Measurements from ENCODE around the gene TNNT3.

Gene TNNT3

DNA sequence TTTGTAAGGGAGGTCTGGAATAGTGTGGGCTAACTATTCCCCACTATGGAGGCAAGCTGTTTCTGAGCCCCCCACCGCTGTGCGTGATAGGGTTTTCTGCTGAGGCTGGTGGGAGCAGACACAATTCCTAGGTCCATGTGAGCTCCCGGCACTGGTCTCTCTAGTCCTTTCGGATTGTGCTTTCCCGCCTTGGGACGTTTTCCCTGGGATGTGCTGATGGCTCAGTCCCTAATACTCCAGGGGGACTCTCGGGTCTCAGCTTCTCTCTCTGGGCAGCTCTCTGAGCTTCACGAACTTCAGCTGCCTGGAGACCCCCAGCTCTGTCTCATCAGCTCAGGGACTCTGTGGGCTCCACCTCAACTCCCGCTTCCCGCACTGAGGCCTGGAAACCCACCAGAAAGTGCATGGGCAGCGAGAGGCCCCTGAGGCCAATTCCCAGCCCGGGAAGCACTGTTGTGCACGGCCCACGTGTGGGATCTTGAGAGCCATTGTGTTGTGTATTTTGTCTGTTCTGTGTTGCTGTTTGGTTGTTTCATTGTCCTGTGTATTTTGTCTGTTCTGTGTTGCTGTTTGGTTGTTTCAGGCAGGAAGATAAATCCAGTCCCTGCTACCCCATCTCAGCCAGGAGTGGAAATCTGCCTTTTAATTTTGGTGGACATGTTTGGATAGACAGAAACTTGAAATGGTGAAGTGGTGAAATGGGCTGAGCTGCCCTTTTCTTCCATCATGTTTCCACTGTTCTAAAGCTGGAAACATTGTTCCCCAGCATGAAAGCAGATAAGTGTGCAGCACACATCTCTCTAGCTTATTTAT is 12.7 kb upstream of the TNNT3 start:
- TF ChIP-seq GATA2 (IDR thresholded peaks at IDR 0.05; ENCODE audit: low read depth, low read length) (no peak), GATA3 (IDR thresholded peaks at IDR 0.05; ENCODE audit: low read depth, low read length) (no peak)

DNA sequence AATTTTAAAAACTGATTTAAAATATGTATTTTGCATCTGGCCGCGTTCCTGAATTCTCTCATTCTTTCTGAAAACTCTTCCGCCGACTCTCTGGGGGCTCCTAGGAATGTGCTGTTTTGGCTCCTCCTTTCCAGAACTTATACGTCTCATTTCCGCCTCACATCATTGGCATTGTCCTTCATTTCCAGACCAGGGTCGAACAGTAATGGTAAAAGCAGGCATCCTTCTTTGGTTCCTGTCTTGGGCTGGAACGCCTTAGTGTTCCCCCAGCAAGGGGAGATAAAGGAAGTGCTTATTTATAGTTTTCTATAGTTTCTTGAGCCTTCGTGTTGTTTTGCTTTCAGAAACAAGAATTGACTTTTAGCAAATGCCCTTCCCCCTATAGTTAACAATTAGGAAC is 10.9 kb upstream of the TNNT3 start:
- TF ChIP-seq GATA3 (IDR thresholded peaks at IDR 0.05; ENCODE audit: low read depth, low read length) (no peak), GATA2 (IDR thresholded peaks at IDR 0.05; ENCODE audit: low read depth, low read length) (no peak)

- no peak for TF ChIP-seq GATA3 (IDR thresholded peaks at IDR 0.05; ENCODE audit: low read depth, low read length)
- no peak for TF ChIP-seq GATA2 (IDR thresholded peaks at IDR 0.05; ENCODE audit: low read depth, low read length)
Observed at GRCh38 chr11:1909524-1909923, 10.0 kb upstream of the TNNT3 start.

DNA sequence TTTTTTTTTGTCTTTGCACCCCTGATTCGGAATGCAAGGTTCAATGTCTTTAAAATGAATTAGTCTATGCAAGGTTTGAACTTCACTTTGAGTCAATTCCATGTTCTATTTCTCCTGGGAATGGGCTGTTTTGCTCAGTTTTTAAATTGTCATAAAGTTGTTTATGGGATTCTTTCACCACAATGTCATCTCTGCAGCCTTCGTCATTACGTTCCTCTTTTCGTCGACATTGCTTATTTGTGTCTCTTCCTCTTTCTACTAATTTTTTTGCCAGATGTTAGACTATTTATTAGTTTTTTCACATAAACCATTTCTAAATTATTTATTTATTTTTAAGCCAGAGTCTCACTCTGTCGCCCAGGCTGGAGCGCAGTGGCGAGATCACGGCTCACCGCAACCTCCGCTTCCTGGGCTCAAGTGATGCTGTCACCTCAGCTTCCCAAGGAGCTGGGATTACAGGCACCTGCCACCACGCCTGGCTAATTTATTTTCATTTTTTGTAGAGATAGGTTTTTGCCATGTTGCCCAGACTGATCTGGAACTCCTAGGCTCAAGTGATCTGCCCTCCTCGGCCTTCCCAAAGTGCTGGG is 7.1 kb upstream of the TNNT3 start:
- TF ChIP-seq GATA3 (IDR thresholded peaks at IDR 0.05; ENCODE audit: low read depth, low read length): no peak
- no peak for TF ChIP-seq GATA2 (IDR thresholded peaks at IDR 0.05; ENCODE audit: low read depth, low read length)

DNA sequence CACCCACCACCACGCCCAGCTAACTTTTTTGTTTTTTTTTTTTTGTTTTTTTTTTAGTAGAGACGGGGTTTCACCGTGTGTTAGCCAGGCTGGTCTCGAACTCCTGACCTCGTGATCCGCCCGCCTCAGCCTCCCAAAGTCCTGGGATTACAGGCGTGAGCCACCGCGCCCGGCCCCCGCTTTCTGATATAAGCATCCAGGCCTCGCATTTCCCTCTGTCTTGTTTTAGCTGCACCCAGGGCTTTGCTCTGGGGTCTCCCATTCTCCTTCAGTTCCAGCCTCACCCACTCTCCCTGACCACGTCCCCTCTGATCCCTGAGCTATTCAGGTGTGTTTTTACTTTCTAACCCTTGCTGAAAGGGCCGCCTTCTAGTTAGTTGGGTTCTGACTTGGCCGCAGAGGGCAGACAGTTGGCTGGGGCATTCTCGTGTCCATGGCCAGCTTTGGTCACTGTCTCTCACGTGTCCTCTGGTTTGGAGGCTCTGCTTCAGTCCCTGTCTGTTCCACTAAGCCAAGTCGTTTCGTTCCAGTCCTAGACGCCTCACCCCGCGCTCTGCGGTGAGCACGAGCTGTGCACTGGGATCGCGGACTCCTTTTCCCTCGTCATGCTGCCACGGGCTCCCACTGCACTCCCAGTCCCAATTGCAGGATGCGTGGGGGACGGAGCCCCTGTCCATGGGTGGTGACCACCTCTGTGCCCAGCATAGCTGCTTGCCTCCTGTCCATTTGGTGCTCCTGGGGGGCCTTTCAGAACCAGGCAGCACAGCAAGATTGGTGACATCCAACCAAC is 6.0 kb upstream of the TNNT3 start:
- TF ChIP-seq GATA2 (IDR thresholded peaks at IDR 0.05; ENCODE audit: low read depth, low read length): no peak
- TF ChIP-seq GATA3 (IDR thresholded peaks at IDR 0.05; ENCODE audit: low read depth, low read length): no peak

DNA sequence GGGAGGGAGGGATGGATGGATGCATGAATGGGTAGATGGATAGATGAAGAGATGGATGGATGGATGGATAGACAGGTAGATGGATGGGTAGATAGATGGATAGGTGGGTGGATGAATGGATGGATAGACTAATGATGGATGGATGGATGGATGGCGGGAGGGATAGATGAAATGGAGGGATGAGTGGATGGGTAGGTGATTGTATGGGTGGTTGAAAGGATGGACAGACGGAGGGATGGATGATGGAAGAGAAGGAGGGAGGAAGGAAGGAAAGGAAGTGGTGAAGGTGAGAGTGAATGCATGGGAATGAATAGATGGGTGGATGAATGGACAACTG is 3.7 kb upstream of the TNNT3 start:
- TF ChIP-seq GATA3 (IDR thresholded peaks at IDR 0.05; ENCODE audit: low read depth, low read length) (no peak), GATA2 (IDR thresholded peaks at IDR 0.05; ENCODE audit: low read depth, low read length) (no peak)

DNA sequence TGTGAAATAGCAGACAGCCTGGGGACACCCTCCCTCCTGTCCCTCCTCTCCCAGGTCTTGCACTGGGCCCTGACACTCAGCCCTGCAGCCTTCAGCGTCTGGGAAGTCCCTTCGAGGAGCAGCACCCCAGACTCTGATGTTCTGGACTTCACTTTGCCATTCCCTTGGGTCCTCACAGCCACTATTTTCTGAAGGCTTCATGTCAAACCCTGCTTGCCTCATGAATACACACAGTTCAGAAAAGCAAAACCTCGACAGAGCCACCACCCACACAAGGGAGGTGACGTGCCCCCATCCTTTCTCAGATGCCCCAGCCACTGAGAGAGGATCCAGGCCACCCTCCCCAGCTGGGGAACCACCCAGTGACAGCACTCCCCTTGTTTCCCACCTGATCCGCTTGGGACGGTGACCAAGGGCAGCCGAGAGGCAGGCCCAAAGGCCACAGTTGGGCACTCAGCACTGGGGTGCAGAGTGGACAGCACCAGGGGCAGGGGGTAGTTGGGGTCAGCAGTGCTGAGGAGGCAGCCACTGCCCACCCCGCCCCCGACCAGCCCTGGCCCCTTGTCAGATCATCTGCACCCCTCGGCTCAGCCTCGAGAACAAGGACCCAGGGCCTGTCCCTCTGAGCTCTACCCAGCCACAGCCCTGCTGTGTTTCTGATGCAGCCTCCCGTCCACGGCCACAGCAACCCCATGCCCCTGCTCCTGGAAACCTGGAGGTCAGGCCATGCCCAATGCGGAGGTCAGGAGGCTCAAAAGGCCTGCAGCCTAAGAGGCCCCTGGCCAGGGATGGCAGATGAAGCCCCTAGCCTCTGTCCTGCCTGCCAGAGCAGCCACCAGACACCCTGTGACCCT is 3.1 kb upstream of the TNNT3 start:
- TF ChIP-seq GATA2 (IDR thresholded peaks at IDR 0.05; ENCODE audit: low read depth, low read length) (no peak), GATA3 (IDR thresholded peaks at IDR 0.05; ENCODE audit: low read depth, low read length) (no peak)

DNA sequence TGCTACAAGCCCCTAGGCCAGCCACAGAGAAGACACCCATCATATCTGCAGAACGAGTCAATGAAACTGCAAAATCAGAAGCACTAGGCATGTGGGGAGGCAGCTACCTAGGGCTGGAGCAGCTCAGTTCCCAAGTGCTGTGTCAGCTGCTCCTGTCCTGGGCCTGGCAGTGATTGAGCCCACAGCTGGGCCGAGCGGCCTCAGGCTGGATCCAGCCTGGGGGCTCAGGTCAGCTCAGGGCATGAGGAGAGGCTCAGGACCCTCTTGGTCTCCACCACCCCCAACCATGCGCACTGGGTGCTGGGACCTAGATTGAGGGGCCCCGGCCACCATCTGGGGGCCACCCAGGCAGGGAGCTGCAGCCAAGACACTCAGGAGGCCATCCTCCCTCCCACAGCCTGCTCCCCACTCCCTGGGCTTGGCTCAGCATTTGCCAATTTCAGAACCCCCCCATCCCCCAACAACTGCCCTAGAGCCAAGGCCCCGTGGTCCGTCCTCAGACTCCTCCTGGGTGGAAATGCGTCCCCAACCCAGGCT is 2.4 kb upstream of the TNNT3 start:
- no peak for TF ChIP-seq GATA3 (IDR thresholded peaks at IDR 0.05; ENCODE audit: low read depth, low read length)
- TF ChIP-seq GATA2 (IDR thresholded peaks at IDR 0.05; ENCODE audit: low read depth, low read length): no peak

DNA sequence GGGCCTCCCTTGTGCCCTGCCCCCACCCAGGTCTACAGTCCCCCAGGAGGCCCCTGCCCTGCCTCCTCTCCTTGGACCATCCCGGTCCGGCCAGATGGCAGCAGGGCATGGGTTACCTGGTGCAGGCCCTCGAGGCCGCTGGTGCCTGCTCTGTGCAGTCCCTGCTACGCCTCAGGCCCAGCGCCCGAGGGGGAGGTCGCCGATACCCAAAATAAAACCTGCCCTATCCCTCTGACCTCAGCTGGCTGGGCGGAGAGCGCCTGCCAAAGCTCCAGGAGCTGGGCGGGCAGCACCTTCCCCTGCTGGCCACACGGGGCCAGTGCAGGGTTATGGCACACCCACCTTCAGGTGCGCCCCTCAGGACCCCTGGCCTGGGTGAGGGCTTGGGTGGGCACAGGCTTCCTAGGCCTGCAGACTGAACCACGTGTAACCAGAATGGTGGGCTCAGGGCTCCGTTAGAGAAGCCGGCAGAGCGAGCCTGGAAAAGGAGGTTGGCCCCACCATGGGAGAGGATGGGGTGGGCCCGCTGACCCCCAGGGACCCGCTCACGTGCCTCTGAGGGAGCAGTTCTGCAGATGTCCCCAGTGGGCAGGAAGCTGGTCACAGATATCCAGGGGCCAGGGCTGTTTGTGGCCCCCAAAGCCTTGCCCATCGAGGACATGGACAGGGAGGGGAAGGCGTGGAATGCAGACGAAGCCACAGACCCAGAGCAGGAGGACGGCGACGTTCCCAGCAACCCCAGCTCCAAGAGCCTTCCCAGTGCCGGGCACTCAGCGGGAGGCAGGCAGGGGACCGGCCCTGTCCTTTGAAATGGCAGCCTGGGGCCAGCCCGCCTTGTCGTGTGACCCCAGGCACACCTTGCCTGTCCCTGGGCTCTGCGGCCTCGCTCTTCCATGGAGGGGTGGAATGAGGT is 1.7 kb upstream of the TNNT3 start:
- TF ChIP-seq GATA3 (IDR thresholded peaks at IDR 0.05; ENCODE audit: low read depth, low read length) (no peak), GATA2 (IDR thresholded peaks at IDR 0.05; ENCODE audit: low read depth, low read length) (no peak)

DNA sequence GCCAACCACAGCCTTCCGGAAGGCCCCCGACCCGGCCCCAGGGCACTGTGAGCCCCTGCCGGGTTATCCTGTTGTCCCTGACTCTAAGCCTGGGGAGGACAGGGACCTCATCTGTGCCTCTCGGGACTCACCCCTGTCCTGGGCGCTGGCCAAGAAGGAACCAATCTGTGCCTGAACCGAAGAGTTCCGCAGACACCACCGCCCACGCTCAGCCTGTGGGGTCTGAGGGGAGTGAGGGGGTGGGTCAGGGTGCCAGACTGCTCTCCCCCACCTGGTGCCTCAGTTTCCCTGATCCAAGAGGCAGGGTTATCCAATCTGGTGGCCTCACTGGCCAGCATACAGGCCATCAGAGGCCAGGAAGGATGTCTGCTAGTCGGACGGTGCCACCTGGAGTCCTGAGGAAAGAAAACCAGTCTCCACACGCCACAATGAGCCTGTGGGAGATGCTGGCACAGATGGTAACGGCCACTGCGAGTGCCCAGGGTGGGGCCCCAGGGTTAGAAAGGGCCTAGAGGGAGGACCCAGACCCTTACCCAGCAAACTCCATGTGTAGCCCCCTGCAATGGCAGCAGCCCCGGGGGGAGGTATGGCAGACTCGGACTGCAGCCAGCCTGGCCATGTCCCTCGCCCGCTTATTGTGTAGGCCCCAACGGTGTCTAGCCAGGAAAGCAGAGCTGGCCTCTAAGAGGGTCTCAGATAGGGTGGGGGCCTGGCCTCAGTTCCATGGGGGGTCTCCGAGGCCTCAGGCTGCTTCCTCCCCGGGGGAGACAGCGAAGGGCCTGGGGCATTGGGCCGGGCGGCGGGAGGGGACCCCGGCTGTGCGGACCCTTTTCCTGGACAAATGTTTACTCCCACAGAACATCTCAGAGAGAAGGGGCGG is 827 bp upstream of the TNNT3 start:
- TF ChIP-seq GATA2 (IDR thresholded peaks at IDR 0.05; ENCODE audit: low read depth, low read length) (no peak), GATA3 (IDR thresholded peaks at IDR 0.05; ENCODE audit: low read depth, low read length) (no peak)

DNA sequence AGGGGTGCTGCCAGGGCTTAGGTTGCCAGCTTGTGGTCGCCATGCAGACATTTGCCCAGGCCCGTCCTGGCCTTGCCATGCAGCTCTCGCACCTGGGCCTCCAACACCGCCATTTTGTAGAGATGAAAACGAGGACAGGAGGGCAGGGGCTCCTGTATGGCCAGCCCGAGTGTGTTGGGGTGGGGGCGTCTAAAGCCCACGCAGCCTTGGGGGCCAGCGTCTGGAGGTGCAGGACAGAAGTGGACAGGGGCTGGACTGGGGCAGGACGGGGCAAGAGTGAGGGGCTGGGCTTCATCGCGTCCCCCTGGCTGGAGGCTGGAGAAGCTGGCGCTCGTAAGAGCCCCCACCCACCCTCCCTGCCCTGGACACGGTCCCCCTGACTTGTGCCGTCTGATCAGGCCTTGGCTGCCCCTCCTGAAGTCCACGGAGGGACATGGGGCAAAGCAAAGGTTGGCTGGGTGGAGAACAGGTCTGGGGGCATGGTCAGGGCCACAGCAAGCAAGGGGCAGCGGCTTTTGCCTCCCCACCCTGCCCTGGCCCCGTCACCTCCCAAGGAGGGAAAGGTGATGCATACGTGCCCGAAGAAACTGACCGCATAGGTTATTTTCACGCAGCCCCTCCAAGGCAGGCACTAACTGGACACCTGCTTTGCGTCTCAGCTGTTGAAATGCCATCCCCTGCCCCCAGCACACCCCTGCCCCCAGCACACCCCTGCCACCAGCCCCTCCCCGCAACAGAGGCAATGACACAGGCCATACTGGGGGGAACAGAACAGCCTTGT is 815 bp downstream of the TNNT3 start:
- TF ChIP-seq GATA2 (IDR thresholded peaks at IDR 0.05; ENCODE audit: low read depth, low read length): no peak
- no peak for TF ChIP-seq GATA3 (IDR thresholded peaks at IDR 0.05; ENCODE audit: low read depth, low read length)
